Activated T-helper 2 cell treated with anti-CD3 and anti-CD28 coated beads, Interferon-gamma antibody, Interleukin-2, Interleukin-4, amounts not matched to agents 10 μg/mL and 5 μg/mL and 100 μg/mL, durations not matched to agents 14 hours and 24 hours and 36 hours (primary cell): ENCODE data around the gene YOD1. TPM values are rescaled to one million over a fixed set of nuclear protein-coding genes. Genes with fewer than 3 reads are reported as not detected.

Experiments
- DNase-seq: peaks from one replicate; pipeline ENCODE4 v3.0.0; 2021; ENCODE audit warnings: low spot score
- H3K27ac Mint-ChIP-seq: one replicate; pipeline ENCODE4 v1.8.0; 2021; ENCODE audit warnings: mixed read lengths
- H3K27me3 Mint-ChIP-seq: one replicate; pipeline ENCODE4 v1.8.0; 2021; ENCODE audit warnings: low read depth, mixed read lengths
- H3K36me3 Mint-ChIP-seq: one replicate; pipeline ENCODE4 v1.8.0; 2021; ENCODE audit warnings: low read depth, mixed read lengths
- H3K4me1 Mint-ChIP-seq: one replicate; pipeline ENCODE4 v1.8.0; 2021; ENCODE audit warnings: low read depth, mixed read lengths
- H3K4me3 Mint-ChIP-seq: one replicate; pipeline ENCODE4 v1.8.0; 2021; ENCODE audit warnings: low read depth, mild to moderate bottlenecking, moderate library complexity, mixed read lengths
- H3K9me3 Mint-ChIP-seq: one replicate; pipeline ENCODE4 v1.8.0; 2021; ENCODE audit warnings: mixed read lengths
- intact Hi-C: fragments of 100-400 bp; cut with micrococcal nuclease; formaldehyde crosslinking; loops from one replicate; pipeline ENCODE4 v1.15.1; 2023
- total RNA-seq: library from RNA; stranded (reverse); gene quantifications from 2 replicates; pipeline ENCODE4 v1.2.3, GENCODE V29; 2022

Gene YOD1
- total RNA-seq, 1 donor from 2014 or later = 8.7 TPM

GRCh38 chr1:207081088-207081487 is 30.1 kb upstream of the YOD1 start:
- Mint-ChIP-seq H3K4me3 (no peak overlapping the region), H3K9me3 (no peaks in the 10 kb centered on the region)
- intact Hi-C loops = no loop called here

DNA sequence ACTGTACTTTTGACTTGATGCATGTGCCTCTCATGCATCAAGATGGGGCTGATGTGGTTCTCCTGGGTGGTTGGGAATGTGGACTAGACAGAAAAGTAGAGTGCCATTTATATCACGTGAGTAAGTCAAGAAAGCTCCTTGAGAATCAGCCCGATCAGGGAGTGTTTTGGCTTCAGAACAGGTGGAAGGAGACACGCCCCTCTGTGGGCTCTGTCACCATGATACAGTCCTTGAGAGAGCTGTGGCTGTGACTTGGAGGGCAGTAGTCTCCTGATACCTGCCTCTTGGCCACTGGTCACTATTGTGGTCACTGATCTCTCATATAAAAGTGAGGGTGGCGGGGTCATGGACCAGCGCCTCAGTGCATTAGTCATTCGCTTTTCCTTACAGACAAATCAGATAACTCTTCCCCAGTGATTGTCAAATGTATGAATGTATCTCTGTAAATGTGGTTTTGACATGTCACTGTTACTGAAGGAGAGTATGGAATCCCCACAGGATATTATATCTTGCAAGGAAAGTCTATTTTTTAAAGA is 28.8 kb upstream of the YOD1 start:
- H3K27ac Mint-ChIP-seq = no peak overlapping the region
- H3K4me1 Mint-ChIP-seq = peaks cover 12% of the 10 kb centered on the region
- peaks cover 39% of the 10 kb centered on the region for H3K27me3 Mint-ChIP-seq
- H3K4me3 Mint-ChIP-seq = no peak overlapping the region
- no peak for DNase-seq
- H3K36me3 Mint-ChIP-seq = no peaks in the 10 kb centered on the region
- intact Hi-C loops = loop anchor here (10.0 kb wide), 1 partner anchor 75 kb away; no protein-coding TSS in a partner anchor
- H3K9me3 Mint-ChIP-seq = no peaks in the 10 kb centered on the region

More at GRCh38 chr1:207081088-207081487, 30.1 kb upstream of the YOD1 start:
- Mint-ChIP-seq H3K36me3 (no peaks in the 10 kb centered on the region), H3K27me3 (peaks cover 37% of the 10 kb centered on the region), H3K27ac (no peak overlapping the region), H3K4me1 (peaks cover 18% of the 10 kb centered on the region)
- no peak for DNase-seq

DNA sequence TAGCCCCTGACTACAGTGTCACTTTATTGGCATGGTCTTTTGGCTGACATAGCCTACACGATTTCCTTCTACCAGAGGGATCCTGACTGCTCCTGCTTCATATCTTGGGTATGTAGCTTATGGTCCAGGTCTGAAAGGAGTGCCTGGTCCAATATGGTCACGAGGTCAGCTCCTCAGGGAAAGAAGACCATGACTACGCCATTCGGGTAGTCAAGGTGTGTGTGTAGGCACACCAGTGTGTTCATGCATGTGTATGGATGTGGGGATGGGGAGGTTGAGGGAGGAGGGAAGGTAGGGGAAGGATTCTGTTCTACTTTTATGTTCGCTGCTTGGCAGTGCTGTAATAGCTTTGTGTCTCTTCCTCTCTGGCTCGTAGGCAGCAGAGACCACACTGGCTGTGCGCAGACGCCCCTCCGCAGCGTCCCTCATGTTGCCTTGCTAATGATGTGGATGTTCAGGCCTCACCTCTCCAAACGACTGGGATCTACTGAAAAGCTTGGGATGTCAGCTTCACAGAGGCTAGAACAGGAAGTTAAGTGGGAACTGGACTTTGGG is 27.6 kb upstream of the YOD1 start:
- H3K27me3 Mint-ChIP-seq = peaks cover 33% of the 10 kb centered on the region
- peaks cover 6% of the 10 kb centered on the region for H3K4me1 Mint-ChIP-seq
- intact Hi-C loops = loop anchor here (10.0 kb wide), 1 partner anchor 74 kb away; no protein-coding TSS in a partner anchor
- H3K27ac Mint-ChIP-seq = no peak overlapping the region
- no peak for DNase-seq
- H3K36me3 Mint-ChIP-seq = no peaks in the 10 kb centered on the region
- H3K4me3 Mint-ChIP-seq = no peak overlapping the region
- no peaks in the 10 kb centered on the region for H3K9me3 Mint-ChIP-seq

DNA sequence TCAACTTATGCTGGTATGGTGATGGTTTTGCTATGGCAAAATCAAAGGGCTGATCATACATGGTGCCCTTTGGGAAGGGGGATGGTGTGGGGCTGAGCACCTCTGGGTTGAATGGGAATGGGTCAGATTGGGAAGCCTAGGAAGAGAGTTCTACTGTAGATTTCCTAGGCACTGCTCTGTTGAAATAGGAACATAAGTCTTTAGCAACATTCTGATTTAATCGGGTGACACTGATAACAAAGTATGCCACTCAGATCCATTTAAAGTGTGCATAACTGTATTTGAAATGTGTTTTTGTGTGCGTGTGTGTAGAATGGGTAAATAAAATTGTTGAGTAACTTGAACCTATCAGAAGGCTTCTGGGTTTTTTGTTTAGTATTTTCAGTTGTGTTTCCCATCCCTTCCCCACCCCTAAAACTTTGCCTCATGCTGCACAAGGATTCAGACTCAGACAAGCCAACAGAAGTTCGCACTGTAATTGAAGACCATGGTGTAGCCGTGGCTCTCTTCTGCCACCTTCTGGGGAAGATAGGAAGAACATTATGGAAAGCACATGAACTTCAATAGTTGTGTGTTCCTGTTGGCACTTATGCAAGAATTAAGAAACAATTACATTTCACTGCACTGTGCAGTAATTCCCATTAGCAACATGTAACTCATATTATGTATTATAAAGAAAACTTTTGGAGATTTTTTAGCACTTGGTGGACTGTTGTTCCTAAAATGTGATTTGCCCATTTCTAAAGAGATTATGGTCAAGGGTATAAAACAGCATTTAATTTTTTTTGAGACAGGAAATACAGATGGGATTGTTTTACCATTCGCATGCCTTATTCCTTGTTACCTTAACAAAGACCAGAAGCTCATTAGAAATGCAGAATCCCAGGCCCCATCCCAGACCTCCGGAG is 26.7 kb upstream of the YOD1 start:
- Mint-ChIP-seq H3K27me3 (peaks cover 36% of the 10 kb centered on the region), H3K4me3 (no peak overlapping the region), H3K27ac (no peak overlapping the region), H3K4me1 (peaks cover 3% of the 10 kb centered on the region), H3K36me3 (no peaks in the 10 kb centered on the region), H3K9me3 (no peaks in the 10 kb centered on the region)
- DNase-seq = peak; percentile 47
- intact Hi-C loops = loop anchor here (1.0 to 10.0 kb wide), 2 partner anchors 27 to 73 kb away; no protein-coding TSS in a partner anchor

GRCh38 chr1:207077012-207077411 is 26.0 kb upstream of the YOD1 start:
- Mint-ChIP-seq H3K27me3 (peaks cover 33% of the 10 kb centered on the region), H3K4me1 (peaks cover 3% of the 10 kb centered on the region), H3K36me3 (no peaks in the 10 kb centered on the region), H3K4me3 (no peak overlapping the region), H3K27ac (no peak overlapping the region), H3K9me3 (no peaks in the 10 kb centered on the region)
- DNase-seq = no peak
- intact Hi-C loops = loop anchor here (1.0 to 10.0 kb wide), 2 partner anchors 27 to 72 kb away; no protein-coding TSS in a partner anchor

DNA sequence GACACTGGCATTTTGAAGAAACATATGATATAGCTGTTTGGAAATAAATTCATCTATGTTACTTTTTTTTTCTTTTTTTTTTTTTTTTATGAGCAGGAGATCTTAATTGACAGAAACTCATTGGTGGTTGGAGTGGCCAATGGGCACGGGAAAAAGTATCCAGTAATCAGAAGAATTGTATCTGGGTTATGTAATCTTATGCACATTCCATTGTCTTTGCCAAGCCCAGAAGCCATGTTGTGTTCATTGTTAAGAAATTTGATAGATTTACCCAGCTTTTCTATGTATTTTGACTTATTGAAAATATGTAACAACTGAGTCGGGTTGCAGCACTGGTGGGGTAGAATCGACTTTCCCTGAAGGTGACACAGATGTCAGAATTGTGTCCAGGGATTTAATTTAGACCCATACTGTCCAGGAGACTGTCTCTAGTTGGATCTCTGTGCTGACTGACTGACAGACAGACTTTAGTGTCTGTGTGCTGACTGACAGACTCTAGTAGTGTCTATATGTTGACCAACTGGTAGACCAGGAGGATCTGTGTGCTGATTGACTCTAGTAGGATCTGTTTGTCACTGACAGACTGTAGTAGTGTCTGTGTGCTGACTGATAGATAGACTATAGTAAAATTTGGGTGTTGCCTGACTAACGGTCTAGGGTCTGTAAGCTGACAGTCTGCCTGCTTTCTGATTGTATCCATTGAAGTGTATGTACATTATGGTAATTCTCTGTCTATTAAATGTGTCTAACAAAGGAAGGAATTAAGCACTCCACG is 25.4 kb upstream of the YOD1 start:
- Mint-ChIP-seq H3K4me1 (peaks cover 4% of the 10 kb centered on the region), H3K36me3 (no peaks in the 10 kb centered on the region), H3K9me3 (no peaks in the 10 kb centered on the region), H3K27ac (no peak overlapping the region), H3K4me3 (no peak overlapping the region), H3K27me3 (peaks cover 29% of the 10 kb centered on the region)
- no peak for DNase-seq
- intact Hi-C loops = loop anchor here (10.0 kb wide), 1 partner anchor 72 kb away; no protein-coding TSS in a partner anchor

DNA sequence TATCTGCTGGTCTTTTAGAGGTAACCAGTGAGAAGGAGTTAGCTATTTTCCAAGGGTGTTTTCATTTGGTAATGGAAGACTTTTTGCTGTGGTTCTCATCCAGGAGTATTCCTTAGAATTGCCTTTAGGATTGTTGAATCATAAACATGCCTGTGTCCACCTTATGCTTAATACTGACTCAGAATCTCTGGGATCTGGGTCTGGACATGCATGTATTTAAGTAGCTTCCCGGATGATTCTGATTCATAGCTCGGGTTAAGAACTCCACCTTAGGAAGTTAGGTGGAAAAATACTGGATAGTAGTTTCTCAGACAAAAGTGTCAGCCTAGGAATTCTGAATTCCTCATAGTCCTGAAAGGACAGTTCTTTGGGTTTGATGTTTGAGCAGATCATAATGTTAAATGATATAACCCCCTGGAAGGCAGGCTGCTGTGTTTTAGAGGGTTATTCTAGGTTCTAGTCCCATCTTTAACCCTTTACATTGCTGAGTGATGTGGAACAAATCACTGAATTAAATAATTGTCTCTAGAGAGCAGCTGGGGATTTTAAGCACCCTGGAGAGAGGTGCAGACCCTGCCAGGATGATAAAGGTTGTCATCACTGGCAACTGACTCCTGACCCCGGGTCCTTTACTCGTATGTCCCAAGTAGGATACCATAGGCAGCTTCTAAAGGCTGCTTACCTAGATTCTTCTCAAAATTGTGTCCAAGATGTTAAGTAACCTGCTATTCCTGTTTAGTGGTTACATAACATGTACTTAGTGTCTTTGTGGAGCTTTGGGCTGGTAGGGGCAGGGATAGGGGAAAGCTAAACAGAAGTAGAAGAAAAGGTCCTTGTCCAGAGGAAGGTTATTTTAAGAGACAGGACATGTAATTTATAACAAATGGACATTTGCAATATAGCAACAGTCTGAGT is 23.2 kb upstream of the YOD1 start:
- Mint-ChIP-seq H3K4me3 (no peak overlapping the region), H3K27ac (no peak overlapping the region), H3K27me3 (peaks cover 23% of the 10 kb centered on the region), H3K4me1 (peaks cover 18% of the 10 kb centered on the region), H3K36me3 (no peaks in the 10 kb centered on the region), H3K9me3 (no peaks in the 10 kb centered on the region)
- DNase-seq = no peak
- intact Hi-C loops = loop anchor here (10.0 kb wide), 1 partner anchor 69 kb away; no protein-coding TSS in a partner anchor

DNA sequence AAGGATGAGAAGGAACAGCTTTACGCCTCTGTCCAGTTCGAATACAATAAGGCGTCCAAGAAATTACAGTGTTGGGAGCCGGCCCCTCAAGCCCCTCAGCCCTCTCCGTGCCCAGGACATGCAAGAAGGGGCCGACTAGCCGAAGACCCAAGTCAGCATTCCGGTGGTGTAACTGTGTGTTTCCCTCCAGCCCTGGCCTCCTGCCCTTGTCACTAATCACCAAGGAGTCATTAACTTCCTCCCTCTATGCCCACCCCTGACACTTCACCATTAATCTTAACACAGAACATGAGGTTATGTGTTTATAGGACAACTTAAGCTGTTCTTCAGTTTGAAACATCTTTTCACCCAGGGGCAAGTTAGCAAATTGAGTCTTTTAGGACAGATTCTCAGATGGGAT is 21.2 kb upstream of the YOD1 start:
- no peak for DNase-seq
- H3K27me3 Mint-ChIP-seq = peaks cover 23% of the 10 kb centered on the region
- H3K9me3 Mint-ChIP-seq = no peaks in the 10 kb centered on the region
- H3K4me1 Mint-ChIP-seq = peaks cover 17% of the 10 kb centered on the region
- H3K27ac Mint-ChIP-seq = no peak overlapping the region
- H3K36me3 Mint-ChIP-seq = no peaks in the 10 kb centered on the region
- H3K4me3 Mint-ChIP-seq = no peak overlapping the region
- intact Hi-C loops = loop anchor here (10.0 kb wide), 1 partner anchor 67 kb away; no protein-coding TSS in a partner anchor

- DNase-seq = no peak
- no peaks in the 10 kb centered on the region for H3K9me3 Mint-ChIP-seq
- no peak overlapping the region for H3K4me3 Mint-ChIP-seq
- no peak overlapping the region for H3K27ac Mint-ChIP-seq
- intact Hi-C loops = loop anchor here (10.0 kb wide), 1 partner anchor 67 kb away; no protein-coding TSS in a partner anchor
- H3K27me3 Mint-ChIP-seq = peaks cover 19% of the 10 kb centered on the region
- H3K4me1 Mint-ChIP-seq = peaks cover 17% of the 10 kb centered on the region
- no peaks in the 10 kb centered on the region for H3K36me3 Mint-ChIP-seq
Measured at GRCh38 chr1:207071426-207071825, 20.4 kb upstream of the YOD1 start.

DNA sequence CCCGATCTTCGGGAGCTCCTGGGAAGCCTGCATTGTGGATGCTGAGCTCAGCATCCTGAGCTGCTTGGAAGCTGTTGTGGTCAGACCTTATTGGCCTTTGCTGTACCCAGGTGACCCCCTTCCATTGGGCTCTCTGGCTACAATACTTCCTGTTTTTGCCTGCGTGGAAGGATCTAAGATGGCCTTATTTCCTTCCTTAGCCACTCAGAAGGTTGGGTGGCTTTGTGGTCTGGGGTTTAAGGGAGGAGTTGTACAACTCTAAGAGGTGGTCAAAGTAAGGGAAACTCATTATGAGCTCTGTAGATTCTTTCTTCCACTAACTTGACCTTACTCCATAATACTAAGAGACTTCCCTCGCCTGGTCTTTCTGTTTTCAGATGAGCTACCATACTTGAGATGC is 19.8 kb upstream of the YOD1 start:
- Mint-ChIP-seq H3K9me3 (no peaks in the 10 kb centered on the region), H3K27me3 (peaks cover 15% of the 10 kb centered on the region), H3K4me3 (no peak overlapping the region), H3K36me3 (no peaks in the 10 kb centered on the region), H3K4me1 (peaks cover 17% of the 10 kb centered on the region), H3K27ac (no peak overlapping the region)
- intact Hi-C loops = loop anchor here (10.0 kb wide), 1 partner anchor 66 kb away; no protein-coding TSS in a partner anchor
- no peak for DNase-seq

DNA sequence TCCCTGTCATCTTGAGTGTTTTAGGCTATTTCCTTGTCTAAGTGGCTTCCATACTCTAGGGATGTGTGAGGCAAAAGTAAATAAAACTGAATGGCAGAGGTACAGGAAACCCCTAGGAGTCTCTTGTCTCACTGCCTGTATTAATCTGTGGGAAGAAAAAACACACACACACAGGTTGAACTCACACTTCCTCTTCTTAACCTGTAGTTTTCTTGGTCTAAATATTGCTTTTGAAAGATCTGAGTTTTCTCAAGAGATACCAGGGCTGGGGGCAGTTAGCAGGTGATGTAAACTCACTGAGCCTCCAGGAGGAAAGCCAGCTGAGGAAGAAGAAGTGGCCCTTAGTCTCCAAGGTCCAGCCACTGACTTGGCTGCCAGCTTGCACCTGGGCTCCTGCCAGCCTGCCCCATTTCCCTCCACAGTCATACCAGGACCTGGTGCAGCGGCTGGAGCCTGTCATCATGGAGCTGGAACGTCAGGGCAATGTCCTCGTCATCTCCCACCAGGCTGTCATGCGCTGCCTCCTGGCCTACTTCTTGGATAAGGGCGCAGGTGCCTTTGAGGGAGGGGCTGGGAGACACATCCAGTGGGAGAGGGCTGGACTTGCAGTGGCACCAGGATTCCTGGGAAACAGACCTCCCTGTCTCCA is 19.0 kb upstream of the YOD1 start:
- Mint-ChIP-seq H3K27ac (no peak overlapping the region), H3K36me3 (no peaks in the 10 kb centered on the region), H3K4me3 (no peak overlapping the region), H3K9me3 (no peaks in the 10 kb centered on the region), H3K27me3 (peaks cover 14% of the 10 kb centered on the region), H3K4me1 (peaks cover 17% of the 10 kb centered on the region)
- intact Hi-C loops = loop anchor here (10.0 kb wide), 1 partner anchor 65 kb away; no protein-coding TSS in a partner anchor
- no peak for DNase-seq
